ENCODE data around the gene CNGA2.
A peak's percentile ranks its signal among the peaks of the same experiment; 100 is the strongest.

The CNGA2 gene

DNA sequence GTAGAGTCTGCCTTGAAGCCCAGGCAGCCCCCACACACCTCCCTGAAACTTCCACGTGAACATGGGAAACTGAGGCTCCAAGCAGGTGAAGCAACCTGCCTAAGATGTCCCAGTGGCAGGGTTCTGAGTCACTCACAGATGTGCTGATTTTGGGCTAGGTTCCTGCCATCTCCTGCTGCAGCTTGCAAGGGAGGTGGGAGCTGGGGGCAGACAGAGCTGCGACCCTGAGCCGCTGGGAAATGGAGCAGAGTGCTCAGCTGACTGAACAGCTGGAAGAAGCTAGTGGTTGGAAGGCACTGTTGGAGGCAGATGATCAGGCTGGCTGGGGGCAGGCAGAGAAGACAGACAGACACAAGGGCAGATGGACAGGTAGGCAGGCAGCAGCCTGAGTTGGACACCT lies 22.3 kb upstream of the CNGA2 start:
- DNase-seq (ENCODE audit: low spot score), result no peak

DNA sequence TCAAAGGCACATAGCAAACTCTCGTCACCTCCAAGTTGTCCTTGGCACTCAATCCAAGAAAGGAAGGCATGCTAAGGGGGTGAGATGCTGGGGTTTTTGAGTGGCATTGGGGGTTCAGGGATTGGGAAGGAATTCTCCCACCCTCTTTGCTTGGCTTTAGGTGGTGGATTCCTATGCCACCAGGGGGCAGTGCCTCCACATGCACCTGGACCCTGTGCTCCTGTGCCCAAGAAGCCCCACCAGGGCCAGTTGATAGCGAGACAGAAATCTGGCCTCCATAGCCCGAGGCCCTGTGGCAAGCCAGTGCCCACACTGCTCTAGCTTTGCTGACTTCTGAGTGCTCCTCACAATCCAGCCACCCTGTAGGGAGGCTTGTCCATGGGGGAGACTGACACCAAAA lies 20.7 kb upstream of the CNGA2 start:
- DNase-seq (ENCODE audit: low spot score), result peak; percentile 13
- TF ChIP-seq, protein P1, sequence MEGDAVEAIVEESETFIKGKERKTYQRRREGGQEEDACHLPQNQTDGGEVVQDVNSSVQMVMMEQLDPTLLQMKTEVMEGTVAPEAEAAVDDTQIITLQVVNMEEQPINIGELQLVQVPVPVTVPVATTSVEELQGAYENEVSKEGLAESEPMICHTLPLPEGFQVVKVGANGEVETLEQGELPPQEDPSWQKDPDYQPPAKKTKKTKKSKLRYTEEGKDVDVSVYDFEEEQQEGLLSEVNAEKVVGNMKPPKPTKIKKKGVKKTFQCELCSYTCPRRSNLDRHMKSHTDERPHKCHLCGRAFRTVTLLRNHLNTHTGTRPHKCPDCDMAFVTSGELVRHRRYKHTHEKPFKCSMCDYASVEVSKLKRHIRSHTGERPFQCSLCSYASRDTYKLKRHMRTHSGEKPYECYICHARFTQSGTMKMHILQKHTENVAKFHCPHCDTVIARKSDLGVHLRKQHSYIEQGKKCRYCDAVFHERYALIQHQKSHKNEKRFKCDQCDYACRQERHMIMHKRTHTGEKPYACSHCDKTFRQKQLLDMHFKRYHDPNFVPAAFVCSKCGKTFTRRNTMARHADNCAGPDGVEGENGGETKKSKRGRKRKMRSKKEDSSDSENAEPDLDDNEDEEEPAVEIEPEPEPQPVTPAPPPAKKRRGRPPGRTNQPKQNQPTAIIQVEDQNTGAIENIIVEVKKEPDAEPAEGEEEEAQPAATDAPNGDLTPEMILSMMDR (IDR thresholded peaks at IDR 0.05; ENCODE audit: extremely low read depth, missing control alignments), result peak; percentile 10

More for the DNA sequence above, 22.3 kb upstream of the CNGA2 start:
- TF ChIP-seq, protein P1 (IDR thresholded peaks at IDR 0.05; ENCODE audit: extremely low read depth, missing control alignments), result no peak

DNA sequence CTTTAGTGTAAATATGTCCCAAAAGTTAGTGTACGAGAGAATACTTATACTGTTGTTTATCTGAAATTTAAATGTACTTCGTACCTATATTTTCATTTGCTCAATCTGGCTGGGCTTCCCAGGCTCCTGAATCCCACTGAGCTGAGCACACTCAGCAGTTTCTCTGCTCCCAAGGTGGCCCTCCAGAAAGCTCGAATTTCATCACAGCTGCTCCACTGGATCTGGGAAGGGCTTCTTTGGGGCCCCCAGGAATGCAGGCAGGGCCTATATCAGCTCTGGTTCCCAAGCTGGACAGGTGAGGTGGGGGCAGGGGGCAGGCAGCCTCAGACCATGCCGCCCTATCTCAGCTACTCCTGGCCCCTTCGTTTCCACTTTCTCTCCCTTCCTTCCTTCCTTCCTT lies 20.2 kb upstream of the CNGA2 start:
- no peak for DNase-seq (ENCODE audit: low spot score)
- TF ChIP-seq, protein P1 (IDR thresholded peaks at IDR 0.05; ENCODE audit: extremely low read depth, missing control alignments), result no peak

DNA sequence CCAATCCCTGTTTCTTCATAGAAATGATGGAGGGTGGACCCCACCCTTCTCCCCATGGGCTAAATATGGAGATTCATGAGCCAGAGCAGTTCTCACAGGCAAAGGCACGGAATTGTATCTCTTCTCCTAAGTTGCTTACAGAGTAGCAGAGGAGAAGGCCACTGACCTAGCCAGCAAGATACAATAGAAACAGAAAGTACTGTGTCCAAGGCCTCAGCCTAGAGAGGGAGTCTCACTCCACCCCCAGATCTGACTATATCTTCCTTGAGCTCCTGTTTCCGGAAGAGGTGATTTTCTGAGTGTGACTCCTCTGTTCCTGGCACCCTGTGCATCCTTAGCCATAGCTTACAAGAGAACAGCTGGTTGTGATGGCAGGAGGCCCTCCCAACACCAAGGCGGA lies 18.8 kb upstream of the CNGA2 start, which contains the start of gene FATE1:
FATE1 (plus strand) TSS at position 284 of the 400 bp plus-strand sequence; CDS start at position 369, 85 bp downstream.
- no peak for DNase-seq (ENCODE audit: low spot score)
- TF ChIP-seq, protein P1 (IDR thresholded peaks at IDR 0.05; ENCODE audit: extremely low read depth, missing control alignments), result no peak

DNA sequence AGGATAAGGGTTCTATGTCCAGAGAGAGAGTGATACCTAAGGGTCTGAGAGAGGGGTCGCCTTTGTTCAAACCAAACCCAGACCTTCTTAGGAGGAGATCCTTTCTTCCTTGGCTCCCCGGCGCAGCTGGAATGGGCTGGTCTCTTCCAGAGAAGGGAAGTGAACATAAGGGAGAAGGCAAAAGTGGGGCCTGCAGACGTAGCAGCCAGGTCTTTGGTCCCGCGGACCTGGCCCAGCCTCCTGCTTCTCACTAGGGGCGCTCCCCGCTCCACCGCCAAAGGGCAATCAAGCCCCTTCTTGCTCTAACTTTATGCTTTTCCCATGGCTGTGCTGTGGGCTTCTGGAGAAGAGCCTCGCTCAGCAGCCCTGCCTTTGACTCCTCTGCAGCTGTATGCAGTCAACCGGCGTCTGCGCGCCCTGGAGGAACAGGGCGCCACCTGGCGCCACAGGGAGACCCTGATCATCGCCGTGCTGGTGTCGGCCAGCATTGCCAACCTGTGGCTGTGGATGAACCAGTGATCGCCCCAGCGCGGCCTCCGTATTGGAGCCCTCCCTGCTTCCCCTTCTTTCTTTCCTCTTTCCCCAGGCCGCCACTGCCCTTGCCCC lies 12.2 kb upstream of the CNGA2 start:
- no peak for DNase-seq (ENCODE audit: low spot score)
- TF ChIP-seq, protein P1 (IDR thresholded peaks at IDR 0.05; ENCODE audit: extremely low read depth, missing control alignments), result peak; percentile 18

DNA sequence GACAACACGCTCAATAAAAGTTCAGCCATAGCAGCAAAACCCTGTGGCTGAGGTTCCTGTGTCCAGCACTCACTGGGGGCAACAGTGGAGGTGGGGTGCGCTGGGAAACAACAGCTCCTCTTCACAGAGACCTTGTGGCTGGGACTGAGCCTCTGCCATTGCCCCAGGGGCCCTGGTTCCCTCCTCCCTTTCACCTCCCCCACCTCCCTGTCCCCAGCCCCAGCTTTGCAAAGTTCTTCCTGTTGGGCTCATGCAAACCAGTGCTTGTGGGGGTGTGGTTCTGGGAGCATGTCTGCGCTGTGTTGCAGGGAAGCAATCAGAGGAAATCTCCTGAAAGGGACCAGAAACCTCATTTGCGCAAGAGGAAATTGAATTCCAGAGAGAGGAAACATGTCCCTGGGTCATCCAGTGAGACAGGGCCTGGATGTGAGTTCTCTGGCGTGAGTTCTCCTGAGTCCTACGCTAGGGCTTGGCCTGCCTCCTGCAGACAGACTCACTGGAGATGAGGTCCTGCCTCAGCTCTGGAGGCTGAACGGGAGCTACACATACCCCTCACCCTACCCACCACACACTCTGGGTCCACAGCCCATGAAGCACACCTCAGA lies 11.3 kb upstream of the CNGA2 start:
- DNase-seq (ENCODE audit: low spot score), result no peak
- TF ChIP-seq, protein P1 (IDR thresholded peaks at IDR 0.05; ENCODE audit: extremely low read depth, missing control alignments), result no peak

DNA sequence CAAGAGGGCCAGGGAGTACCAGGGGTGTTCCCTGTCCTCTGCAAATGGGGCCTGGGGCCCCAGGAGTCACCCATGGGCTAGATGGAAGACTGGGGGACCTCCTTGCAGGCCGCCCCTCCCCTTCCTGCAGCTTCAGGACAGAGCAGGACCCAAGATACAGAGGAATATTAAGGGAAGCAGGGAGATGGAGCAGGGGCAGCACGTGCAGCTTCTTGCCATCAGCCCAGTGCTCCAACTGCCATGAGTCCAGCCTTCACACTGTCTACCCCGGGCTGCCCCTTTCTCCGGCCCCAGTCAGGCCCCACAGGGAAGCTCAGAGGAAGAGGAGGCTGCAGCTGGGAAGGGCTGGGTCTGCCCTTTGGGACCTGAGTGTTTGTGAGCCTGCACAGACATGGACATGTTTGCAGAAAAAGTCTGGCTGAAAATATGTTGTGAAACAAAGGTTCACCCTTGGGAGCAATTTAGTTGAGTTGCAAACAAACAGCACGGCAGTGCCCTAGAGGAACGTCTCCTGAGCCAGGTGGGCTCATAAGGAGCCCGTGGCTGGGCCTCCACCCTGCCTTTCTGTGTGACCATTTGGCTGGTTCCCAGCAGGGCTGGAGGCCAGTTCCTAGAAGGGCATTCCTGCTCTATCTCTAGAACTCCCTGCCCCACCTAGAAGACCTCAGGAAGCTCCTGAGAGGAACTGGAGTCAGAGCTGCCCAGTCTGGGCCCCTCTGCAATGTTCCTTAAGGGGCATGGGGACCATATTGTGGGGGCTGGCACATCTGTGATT lies 9.8 kb upstream of the CNGA2 start:
- DNase-seq (ENCODE audit: low spot score), result no peak
- TF ChIP-seq, protein P1 (IDR thresholded peaks at IDR 0.05; ENCODE audit: extremely low read depth, missing control alignments), result no peak

Measured in GM20000 (cell line).